ENCODE results near the gene ORC6.

Gene ORC6

DNA sequence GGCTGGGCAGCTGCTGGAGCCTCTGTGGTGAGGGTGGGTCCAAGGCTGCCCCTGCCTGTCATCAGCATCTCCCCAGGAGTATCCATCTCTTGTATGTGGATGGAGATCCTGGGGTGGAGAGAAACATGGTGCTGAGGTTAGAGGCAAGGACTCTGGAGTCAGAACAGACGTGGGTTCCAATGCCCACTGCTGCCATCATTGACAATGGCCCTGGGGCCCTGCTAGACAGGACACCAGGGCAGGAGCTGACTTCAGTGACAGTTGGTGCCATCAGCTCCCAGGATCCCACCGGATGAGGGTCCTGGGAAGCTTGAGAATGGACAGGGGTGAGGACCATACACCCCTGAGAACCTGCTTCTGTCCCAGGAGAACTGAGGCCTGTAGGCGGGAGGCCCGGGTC is 43.1 kb downstream of the ORC6 start:
- CTCF ChIA-PET = no interaction called here
- no peaks in the 10 kb centered on the region for H3K4me1 ChIP-seq (ENCODE audit: control insufficient read depth, insufficient read depth, low read length)
- no peak for TF ChIP-seq ZNF837 (tag by site-specific recombination; IDR thresholded peaks at IDR 0.05)
- no peak for TF ChIP-seq ZNF621 (tag by site-specific recombination; IDR thresholded peaks at IDR 0.05)
- no peak for TF ChIP-seq ZNF114 (tag by site-specific recombination; IDR thresholded peaks at IDR 0.05)
- no peak for TF ChIP-seq SCRT1 (tag by site-specific recombination; IDR thresholded peaks at IDR 0.05; ENCODE audit: borderline replicate concordance)
- no peak for TF ChIP-seq ZNF311 (tag by site-specific recombination; IDR thresholded peaks at IDR 0.05; ENCODE audit: borderline replicate concordance)
- TF ChIP-seq ZNF146 (tag by site-specific recombination; IDR thresholded peaks at IDR 0.05) = no peak
- TF ChIP-seq, protein P1, sequence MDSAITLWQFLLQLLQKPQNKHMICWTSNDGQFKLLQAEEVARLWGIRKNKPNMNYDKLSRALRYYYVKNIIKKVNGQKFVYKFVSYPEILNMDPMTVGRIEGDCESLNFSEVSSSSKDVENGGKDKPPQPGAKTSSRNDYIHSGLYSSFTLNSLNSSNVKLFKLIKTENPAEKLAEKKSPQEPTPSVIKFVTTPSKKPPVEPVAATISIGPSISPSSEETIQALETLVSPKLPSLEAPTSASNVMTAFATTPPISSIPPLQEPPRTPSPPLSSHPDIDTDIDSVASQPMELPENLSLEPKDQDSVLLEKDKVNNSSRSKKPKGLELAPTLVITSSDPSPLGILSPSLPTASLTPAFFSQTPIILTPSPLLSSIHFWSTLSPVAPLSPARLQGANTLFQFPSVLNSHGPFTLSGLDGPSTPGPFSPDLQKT (IDR thresholded peaks at IDR 0.05; ENCODE audit: borderline replicate concordance, low read depth, low read length) = no peak
- TF ChIP-seq ZNF174 (tag by site-specific recombination; IDR thresholded peaks at IDR 0.05) = no peak
- no peak for TF ChIP-seq ZNF629 (tag by site-specific recombination; IDR thresholded peaks at IDR 0.05)
- no peak for TF ChIP-seq ZNF23 (tag by site-specific recombination; IDR thresholded peaks at IDR 0.05; ENCODE audit: borderline replicate concordance)
- no peak for TF ChIP-seq ZNF335 (tag by site-specific recombination; conservative IDR thresholded peaks at IDR 0.05)
- TF ChIP-seq ZNF530 (tag by site-specific recombination; IDR thresholded peaks at IDR 0.05; ENCODE audit: low read depth) = no peak
- no peak for TF ChIP-seq GLI2 (tag by site-specific recombination; IDR thresholded peaks at IDR 0.05; ENCODE audit: borderline replicate concordance, low read depth)
- no peak for TF ChIP-seq ZBTB21 (tag by site-specific recombination; IDR thresholded peaks at IDR 0.05)
- H3K4me3 ChIP-seq (ENCODE audit: low read depth, low read length) = no peak overlapping the region
- no peak overlapping the region for H3K27ac ChIP-seq (ENCODE audit: extremely low read depth, low read depth, low read length)
- POLR2A ChIA-PET = no interaction called here
- no peaks in the 10 kb centered on the region for H3K9me3 ChIP-seq (ENCODE audit: control insufficient read depth, insufficient read depth, low read depth, low read length)
- no peaks in the 10 kb centered on the region for H3K36me3 ChIP-seq (ENCODE audit: control insufficient read depth in 2 of 2, insufficient read depth in 1 of 2, low read length in 2 of 2)

DNA sequence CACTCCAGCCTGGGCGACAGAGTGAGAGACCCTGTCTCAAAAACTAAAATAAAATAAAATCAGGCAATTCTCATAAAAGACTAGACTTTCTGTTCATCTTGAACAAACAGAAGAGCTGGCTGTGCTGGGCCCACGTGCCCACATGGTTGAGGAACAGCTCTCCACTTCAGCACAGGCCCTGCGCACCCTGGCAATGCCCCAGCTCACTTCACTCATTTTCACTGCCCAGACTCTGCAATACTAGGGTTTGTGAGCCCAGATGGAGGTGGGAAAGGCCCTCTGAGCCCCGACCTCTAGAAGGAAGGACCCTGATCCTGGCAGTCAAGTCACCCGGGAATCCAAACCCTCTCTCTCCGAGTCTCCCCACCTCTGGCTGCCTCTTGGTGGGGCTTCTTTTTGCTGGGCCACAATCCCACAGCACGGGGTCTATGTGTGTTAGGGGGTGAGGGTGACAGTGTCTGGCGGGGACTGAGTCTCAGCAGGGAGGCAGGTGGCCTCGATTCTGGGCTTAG is 43.9 kb downstream of the ORC6 start:
- ChIA-PET CTCF (interaction anchor here (0.8 kb wide), 1 partner anchor 68 kb away, joined by 4 read pairs; no protein-coding TSS in a partner anchor), POLR2A (no interaction called here)
- no peak overlapping the region for H3K27ac ChIP-seq (ENCODE audit: extremely low read depth, low read depth, low read length)
- TF ChIP-seq SCRT2 (tag by site-specific recombination; IDR thresholded peaks at IDR 0.05) (no peak), ZBTB20 (tag by site-specific recombination; IDR thresholded peaks at IDR 0.05) (no peak), ZNF548 (tag by site-specific recombination; IDR thresholded peaks at IDR 0.05) (no peak), ZFP41 (tag by site-specific recombination; IDR thresholded peaks at IDR 0.05; ENCODE audit: borderline replicate concordance) (no peak), ZNF621 (tag by site-specific recombination; IDR thresholded peaks at IDR 0.05) (no peak), ZNF423 (tag by site-specific recombination; IDR thresholded peaks at IDR 0.05) (no peak), MYNN (tag by site-specific recombination; IDR thresholded peaks at IDR 0.05; ENCODE audit: borderline replicate concordance) (no peak), EGR2 (tag by site-specific recombination; IDR thresholded peaks at IDR 0.05; ENCODE audit: low read depth) (no peak), YY1 (tag by site-specific recombination; IDR thresholded peaks at IDR 0.05) (no peak), RBAK (tag by site-specific recombination; IDR thresholded peaks at IDR 0.05) (no peak), ZNF510 (tag by site-specific recombination; IDR thresholded peaks at IDR 0.05; ENCODE audit: insufficient replicate concordance) (no peak)
- TF ChIP-seq, protein P2, sequence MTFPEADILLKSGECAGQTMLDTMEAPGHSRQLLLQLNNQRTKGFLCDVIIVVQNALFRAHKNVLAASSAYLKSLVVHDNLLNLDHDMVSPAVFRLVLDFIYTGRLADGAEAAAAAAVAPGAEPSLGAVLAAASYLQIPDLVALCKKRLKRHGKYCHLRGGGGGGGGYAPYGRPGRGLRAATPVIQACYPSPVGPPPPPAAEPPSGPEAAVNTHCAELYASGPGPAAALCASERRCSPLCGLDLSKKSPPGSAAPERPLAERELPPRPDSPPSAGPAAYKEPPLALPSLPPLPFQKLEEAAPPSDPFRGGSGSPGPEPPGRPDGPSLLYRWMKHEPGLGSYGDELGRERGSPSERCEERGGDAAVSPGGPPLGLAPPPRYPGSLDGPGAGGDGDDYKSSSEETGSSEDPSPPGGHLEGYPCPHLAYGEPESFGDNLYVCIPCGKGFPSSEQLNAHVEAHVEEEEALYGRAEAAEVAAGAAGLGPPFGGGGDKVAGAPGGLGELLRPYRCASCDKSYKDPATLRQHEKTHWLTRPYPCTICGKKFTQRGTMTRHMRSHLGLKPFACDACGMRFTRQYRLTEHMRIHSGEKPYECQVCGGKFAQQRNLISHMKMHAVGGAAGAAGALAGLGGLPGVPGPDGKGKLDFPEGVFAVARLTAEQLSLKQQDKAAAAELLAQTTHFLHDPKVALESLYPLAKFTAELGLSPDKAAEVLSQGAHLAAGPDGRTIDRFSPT (tag by site-specific recombination; IDR thresholded peaks at IDR 0.05) = no peak
- TF ChIP-seq, protein P3, sequence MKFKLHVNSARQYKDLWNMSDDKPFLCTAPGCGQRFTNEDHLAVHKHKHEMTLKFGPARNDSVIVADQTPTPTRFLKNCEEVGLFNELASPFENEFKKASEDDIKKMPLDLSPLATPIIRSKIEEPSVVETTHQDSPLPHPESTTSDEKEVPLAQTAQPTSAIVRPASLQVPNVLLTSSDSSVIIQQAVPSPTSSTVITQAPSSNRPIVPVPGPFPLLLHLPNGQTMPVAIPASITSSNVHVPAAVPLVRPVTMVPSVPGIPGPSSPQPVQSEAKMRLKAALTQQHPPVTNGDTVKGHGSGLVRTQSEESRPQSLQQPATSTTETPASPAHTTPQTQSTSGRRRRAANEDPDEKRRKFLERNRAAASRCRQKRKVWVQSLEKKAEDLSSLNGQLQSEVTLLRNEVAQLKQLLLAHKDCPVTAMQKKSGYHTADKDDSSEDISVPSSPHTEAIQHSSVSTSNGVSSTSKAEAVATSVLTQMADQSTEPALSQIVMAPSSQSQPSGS (tag by site-specific recombination; IDR thresholded peaks at IDR 0.05; ENCODE audit: low read depth) = no peak
- TF ChIP-seq, protein P4, sequence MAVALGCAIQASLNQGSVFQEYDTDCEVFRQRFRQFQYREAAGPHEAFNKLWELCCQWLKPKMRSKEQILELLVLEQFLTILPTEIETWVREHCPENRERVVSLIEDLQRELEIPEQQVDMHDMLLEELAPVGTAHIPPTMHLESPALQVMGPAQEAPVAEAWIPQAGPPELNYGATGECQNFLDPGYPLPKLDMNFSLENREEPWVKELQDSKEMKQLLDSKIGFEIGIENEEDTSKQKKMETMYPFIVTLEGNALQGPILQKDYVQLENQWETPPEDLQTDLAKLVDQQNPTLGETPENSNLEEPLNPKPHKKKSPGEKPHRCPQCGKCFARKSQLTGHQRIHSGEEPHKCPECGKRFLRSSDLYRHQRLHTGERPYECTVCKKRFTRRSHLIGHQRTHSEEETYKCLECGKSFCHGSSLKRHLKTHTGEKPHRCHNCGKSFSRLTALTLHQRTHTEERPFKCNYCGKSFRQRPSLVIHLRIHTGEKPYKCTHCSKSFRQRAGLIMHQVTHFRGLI (tag by site-specific recombination; IDR thresholded peaks at IDR 0.05) = no peak
- TF ChIP-seq, protein P5, sequence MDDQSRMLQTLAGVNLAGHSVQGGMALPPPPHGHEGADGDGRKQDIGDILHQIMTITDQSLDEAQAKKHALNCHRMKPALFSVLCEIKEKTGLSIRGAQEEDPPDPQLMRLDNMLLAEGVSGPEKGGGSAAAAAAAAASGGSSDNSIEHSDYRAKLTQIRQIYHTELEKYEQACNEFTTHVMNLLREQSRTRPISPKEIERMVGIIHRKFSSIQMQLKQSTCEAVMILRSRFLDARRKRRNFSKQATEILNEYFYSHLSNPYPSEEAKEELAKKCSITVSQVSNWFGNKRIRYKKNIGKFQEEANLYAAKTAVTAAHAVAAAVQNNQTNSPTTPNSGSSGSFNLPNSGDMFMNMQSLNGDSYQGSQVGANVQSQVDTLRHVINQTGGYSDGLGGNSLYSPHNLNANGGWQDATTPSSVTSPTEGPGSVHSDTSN (CRISPR knock-in tag; IDR thresholded peaks at IDR 0.05) = no peak

More for the DNA sequence above, 43.9 kb downstream of the ORC6 start:
- Histone ChIP-seq H3K9me3 (ENCODE audit: control insufficient read depth, insufficient read depth, low read depth, low read length) (no peaks in the 10 kb centered on the region), H3K4me1 (ENCODE audit: control insufficient read depth, insufficient read depth, low read length) (no peaks in the 10 kb centered on the region), H3K4me3 (ENCODE audit: low read depth, low read length) (no peak overlapping the region), H3K36me3 (ENCODE audit: control insufficient read depth in 2 of 2, insufficient read depth in 1 of 2, low read length in 2 of 2) (no peaks in the 10 kb centered on the region)

Measured in HEK293 (cell line).